HUDEP-2 (cell line): ENCODE measurements around the gene TRIP4.
"Not testable (repeated sequence)": the region's sequence is repeated elsewhere in the genome, so short reads cannot be mapped to it uniquely, and the experiment has no call there.

ENCODE experiments used
- DNase-seq, 76 experiments: peaks; one replicate each; lab custom pipeline; 2025; ENCODE audit not compliant: unreplicated experiment in 76 of 76; lab: John Stamatoyannopoulos, UW

The TRIP4 gene

GRCh38 chr15:64387562-64388168, at the start of gene TRIP4:
Gene TRIP4, plus strand, starts transcription at chr15:64387836. Its CDS starts 28 bp downstream, at chr15:64387864.
- peak in 75 of 76 experiments; percentile 76 to 97 (median 94) for DNase-seq

DNA sequence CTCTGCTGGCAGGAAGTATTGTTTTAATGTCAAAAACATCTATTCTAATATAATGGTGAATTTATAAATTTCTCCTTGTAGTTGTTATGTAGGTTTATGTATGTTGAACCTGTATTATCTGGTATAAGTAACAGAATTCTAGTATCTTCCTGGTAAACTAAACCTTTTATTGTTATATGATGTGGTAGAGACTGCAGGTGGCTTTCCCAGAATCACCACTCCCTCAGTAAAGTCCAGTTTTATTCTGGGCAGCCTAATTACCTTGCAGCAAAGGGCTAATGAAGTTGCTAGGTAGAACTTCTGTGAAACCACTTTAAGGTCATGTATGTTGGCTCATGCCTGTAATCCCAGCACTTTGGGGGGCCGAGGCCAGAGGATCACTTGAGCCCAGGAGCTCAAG, 47.3 kb upstream of the TRIP4 start:
- DNase-seq: no peak

DNA sequence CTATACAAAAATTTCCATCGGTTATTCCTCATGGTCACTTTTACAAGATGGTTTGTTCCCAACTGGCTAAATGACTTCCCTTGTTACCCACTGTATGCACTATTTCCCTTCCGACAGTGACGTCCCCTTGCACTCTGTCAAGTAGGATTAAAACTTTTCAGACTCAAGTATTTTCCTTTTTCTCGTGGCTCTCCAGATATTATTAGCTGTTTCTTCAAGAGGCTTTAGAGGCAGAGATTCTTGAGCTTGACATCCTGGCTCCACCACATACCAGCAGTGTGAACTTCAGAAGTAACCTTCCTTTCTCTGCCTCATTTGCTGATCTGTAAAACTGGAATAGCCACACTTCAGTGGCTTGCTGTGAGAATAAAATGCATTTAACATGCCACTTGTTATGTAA, 45.7 kb upstream of the TRIP4 start:
- no peak for DNase-seq

DNA sequence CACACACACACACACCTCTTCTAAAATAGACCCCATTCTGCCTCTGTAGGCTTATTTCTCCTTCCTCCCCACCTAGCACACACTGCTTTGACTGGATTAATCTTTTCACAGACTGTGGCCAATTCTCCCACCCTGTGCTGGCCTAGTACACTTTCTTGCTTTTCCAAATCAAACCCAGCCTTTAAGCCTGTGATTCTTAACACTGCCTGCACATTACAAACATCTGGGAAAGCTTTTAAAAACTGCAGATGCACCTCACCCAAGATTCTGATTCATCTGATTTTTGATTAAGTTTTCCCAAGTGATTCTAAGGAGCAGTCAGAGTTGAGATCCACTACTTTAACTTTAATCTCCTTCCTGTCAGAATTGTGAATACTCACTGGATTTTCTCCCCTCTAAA, 44.4 kb upstream of the TRIP4 start:
- DNase-seq: no peak

GRCh38 chr15:64343841-64344240, 43.8 kb upstream of the TRIP4 start:
- no peak for DNase-seq

- no peak for DNase-seq
These were observed 42.9 kb upstream of the TRIP4 start for GRCh38 chr15:64344651-64345294.

DNA sequence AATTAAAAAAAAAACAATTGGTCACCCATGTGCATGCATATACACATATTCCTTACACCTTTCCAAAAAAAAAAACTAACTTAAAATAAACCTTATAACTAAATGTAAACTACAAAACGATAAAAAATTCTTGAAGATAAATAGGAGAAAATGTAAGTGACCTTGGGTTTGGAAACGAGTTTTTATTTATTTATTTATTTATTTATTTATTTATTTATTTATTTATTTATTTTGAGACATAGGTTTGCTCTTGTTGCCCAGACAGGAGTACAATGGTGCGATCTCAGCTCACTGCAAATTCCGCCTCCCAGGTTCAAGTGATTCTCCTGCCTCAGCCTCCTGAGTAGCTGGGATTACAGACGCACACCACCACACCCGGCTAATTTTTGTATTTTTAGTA, 41.4 kb upstream of the TRIP4 start:
- DNase-seq: not testable (repeated sequence)

DNA sequence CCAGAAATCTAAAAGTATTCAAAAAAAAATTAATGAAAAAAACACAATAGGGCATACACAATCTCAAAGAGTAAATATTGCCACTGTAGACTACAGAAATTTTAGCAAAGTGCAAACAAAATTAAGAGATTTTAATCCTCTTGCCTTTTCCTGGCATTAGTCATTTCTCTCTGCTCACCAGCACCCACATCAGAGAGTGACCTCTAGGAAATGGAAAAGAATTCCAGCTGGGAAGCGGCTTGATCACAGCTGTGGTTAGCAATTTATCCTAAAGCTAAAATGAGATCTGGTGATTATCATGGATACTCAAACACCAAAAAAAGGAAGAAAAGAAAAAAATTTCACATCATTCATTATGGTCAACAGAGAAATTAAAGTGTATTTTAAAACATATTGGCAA, 39.2 kb upstream of the TRIP4 start:
- no peak for DNase-seq

DNA sequence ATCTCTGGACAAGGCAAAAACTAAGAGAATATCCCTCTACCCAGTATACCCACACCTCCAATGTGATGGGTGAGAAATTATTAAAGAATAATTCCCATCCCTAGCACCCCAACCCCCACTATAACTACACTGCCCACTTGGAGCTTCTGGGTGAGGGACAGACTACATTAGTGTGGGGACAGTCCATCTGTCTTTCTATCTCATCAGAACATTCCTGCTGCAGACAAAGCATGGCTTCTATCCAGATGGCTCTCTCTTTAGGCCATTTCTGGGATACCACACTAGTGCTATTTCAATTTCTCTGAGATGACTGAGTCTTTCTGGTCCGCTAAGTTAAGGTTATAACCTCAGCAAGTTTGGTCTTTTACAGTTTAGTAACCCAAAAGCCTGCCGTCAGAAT, 38.3 kb upstream of the TRIP4 start:
- DNase-seq: no peak

DNA sequence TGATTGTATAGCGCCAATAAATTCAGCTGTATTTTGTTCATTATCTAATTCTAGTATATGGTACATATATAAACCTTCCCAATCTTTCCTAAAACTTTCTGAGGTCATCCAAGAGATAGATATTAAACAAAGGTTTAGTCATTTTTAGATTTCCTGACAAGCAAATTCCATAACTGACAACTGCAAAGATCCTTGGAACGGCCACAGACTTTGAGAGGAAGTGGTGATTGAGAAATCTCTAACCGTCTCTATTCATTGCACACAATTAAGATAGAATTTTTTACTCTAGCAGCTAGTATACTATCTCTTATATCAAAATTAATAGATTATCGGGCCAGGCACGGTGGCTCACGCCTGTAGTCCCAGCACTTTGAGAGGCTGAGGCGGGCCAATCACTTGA, 36.4 kb upstream of the TRIP4 start:
- DNase-seq: no peak

DNA sequence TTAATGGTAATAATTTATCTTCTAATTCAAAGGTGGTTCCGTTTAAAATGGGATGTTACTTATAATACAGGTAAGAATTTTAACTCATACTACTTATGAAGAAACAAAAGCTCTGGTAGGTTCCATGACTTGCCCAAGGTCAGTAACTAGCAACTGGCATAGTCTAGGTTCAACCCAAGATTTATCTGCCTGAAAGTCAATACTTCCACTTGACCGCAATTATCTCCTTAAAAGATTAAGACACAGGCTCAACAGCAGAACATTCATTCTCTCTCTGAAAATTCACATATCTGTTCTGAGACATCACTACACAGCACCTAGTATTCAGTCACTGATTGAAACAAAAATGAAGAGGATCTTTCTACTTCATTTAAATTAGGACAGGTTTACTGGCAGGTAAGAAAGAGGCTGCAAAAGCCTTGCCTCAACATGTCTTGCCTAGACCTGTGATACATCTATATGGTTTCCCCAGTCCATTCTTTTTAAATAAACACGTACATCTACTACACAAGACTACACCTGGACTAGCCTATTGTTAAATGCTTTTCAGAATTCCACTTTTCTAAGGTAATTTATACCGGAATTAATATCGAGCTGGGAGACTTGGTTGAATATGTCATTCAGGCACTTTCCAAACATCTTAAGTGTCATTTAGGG, 32.8 kb upstream of the TRIP4 start:
- peak in 14 of 76 experiments; percentile 6 to 55 (median 18) for DNase-seq

DNA sequence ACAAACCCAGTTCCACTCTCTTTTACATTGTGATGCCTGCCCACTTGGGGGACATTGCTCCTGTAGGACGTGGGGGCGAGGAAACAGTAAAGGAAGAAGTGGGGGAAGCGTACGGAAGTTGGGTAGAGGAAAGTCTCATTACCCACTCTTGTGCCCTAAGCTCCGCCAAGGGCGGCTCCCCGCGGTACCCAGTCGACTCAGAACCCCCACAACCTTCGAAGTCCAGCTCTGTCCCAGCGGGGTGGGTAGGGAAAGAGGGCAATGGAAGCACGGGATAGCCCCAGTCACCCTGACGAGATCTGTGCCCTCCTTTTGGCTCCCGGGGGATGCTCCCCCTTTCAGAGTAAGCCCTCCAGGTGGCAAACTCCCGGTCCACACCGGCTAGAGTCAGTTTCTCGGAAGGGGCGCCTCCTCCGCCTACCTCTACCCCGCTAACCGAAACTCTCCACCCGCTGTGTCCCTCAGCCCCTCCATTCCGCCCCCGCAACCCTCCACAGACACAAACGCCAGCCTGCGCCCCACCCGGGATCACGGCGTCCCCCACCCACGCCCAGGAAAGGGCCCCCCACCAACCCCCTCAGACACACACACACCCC, 32.2 kb upstream of the TRIP4 start:
- DNase-seq: peak in 22 of 76 experiments; percentile 7 to 52 (median 32)

DNA sequence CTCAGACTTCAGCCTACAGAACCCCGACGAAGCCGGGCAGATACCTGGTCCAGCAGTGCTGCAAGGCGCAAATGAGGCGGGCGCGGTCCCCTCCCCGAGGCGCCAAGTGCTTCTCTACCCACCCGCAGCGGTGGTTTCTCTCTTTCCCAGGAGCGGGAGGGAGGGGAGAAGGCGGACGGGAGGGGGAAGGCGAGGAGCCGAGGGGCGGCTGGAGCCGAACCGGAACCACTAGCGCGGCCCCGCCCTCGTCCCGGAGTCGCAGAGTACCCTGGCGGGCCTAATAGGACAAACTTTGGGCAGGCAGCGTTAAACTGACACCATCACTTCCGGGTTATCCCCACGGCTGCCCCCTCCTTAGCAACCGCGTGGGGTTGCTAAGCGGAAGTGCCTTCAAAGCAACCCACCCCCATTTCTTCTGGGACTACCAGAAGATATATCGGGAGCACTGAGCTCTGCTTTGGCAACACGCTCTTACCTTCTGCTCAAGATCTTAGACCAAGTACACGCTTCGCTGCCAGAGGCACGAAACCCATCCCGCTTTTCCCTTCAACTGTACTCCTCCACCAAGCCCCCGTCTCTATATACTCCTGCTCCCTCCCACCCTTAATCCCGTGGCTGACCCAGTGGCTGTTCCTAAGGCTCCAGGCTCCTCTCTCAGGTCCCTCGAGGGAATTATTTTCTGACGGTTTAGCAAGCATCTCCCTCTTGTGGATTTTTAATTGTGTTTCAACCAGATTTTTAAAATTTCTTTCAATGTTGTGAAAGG, 31.5 kb upstream of the TRIP4 start, which contains the start of gene CSNK1G1:
CSNK1G1 (minus strand) TSS at position 230 of the 766 bp plus-strand sequence. CDS start 55,674 bp downstream, outside the sequence.
- DNase-seq: peak in 75 of 76 experiments; percentile 39 to 94 (median 88)

GRCh38 chr15:64356710-64357040, 31.0 kb upstream of the TRIP4 start:
- DNase-seq: no peak

GRCh38 chr15:64361259-64361658, 26.4 kb upstream of the TRIP4 start:
- DNase-seq: no peak

DNA sequence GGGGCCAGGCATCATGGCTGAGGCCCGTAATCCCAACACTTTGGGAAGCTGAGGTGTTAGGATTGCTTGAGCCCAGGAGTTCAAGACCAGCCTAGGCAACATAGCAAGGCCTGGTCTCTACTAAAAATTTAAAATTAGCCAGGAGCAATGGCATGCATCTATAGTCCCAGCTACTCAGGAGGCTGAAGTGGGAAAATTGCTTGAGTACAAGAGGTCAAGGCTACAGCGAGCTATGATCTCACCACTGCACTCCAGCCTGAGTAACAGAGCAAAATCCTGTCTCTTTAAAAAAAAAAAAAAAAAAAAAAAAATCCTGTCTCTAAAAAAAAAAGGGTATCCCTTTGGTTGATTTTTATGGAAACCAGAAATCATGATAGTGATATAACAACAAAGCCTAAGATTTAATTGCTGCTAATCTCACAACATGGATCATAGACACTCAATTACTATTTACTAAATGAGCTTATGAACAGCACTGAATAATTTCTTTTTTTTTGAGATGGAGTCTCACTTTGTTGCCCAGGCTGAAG, 18.5 kb upstream of the TRIP4 start:
- no peak for DNase-seq

- not testable (repeated sequence) for DNase-seq
These were observed 16.3 kb upstream of the TRIP4 start for GRCh38 chr15:64371383-64371782.

DNA sequence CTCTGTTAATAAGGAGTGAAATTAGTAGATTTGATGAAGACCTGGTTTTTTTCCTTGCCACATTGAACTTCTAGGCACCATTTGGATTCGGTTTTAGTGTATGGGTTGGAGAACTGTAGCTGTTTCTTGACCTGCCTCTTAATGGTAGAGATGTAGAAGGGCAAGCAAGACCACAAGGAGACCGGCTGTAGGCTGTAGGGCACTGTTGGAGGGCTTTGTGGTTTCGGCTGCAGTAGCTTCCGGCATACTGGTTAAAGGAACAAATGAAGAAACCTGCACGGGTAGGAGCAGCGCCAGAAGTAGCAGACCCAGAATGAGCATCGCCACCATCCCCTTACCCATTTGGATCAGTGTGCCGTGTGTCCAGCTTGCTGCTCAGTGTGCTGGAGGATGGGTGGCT, 14.3 kb upstream of the TRIP4 start:
- no peak for DNase-seq

DNA sequence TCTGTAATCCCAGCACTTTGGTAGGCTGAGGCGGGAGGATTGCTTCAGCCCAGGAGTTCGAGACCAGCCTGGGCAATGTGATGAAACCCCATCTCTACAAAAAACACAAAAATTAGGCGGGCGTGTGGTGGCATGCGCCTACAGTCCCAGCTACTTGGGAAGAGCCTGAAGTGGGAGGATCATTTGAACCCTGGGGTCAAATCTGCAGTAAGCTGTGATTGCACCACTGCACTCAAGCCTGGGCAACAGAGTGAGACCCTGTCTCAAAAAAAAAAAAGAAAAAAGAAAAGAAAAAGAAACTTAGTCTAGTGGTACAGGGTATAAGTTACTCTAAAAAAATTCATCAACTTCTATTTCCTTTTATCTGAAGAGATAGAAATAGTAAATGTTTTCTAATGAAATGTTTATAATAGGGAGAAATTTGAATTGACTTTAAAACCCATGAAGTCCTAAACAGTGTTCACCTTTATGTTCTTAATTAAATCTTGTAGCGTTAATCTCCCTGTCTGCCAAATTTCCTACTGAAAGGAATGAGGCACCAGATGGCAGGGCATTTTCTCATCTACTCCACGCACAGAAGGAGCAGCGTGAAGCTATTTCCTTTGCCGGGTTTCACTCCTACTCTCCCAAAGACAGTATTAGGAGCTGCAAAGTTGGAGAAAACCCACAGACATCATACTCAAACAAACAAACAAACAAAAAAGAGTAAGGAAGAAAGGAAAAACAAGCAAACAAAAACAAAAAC, 8.2 kb upstream of the TRIP4 start:
- DNase-seq: no peak
